Measurements from ENCODE around the gene BANP.

BANP gene

DNA sequence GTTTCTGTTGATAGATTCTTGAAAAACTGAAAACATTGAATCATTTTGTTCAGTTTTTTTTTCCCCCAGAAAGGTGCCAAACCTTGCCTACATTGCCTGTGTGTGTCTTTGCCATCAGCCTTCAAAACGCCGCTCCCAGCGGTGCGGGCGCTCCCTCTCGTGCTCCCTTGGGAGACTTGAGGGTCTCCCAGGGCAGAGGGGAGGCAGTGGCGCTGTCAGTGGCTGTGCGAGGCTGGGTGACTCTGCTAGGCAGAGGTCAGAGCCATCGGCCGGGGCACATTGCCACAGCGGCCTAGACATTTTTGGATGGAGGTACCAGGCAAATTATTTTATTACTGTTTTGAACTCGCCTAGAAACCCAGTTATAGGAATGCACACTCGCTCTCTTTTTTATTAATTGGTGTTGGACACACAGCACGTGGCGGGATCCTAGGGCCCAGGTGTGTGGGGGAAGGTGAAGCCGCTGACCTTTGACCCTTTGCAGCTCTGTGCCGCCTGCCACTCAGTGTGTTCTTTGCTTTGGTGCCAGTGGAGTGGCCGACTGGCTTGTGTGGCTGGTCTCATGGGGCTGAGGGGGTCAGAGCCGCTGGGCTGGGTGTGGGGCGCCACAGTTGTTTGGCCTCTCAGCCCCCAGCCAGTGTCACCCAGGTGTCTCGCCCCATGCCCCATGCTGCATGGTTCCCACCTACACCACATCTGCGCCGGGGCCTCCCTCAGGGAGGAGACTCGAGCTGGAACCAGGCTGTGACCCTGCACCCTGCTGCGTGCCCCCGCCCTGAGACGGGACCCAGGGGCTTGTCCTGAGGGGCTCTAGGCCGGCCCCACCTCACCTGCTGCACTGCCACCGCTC lies 115.7 kb downstream of the BANP start:
- Histone ChIP-seq H3K36me3 (ENCODE audit: control insufficient read depth in 2 of 2, insufficient read depth in 1 of 2, low read length in 2 of 2) (peaks cover 0 to 29% of the 10 kb centered on the region in 2 experiments; a peak in 1 of 3 replicates), H3K4me3 (ENCODE audit: low read depth, low read length) (no peak overlapping the region), H3K4me1 (ENCODE audit: control insufficient read depth, insufficient read depth, low read length) (no peaks in the 10 kb centered on the region), H3K9me3 (ENCODE audit: control insufficient read depth, insufficient read depth, low read depth, low read length) (no peaks in the 10 kb centered on the region), H3K27ac (ENCODE audit: extremely low read depth, low read depth, low read length) (no peak overlapping the region)
- no peak for TF ChIP-seq ZNF266 (tag by site-specific recombination; IDR thresholded peaks at IDR 0.05; ENCODE audit: low read depth)
- TF ChIP-seq ZNF2 (tag by site-specific recombination; IDR thresholded peaks at IDR 0.05): no peak
- TF ChIP-seq KLF10 (tag by site-specific recombination; IDR thresholded peaks at IDR 0.05): no peak
- TF ChIP-seq ZNF354C (tag by site-specific recombination; IDR thresholded peaks at IDR 0.05; ENCODE audit: borderline replicate concordance, low read depth): no peak
- TF ChIP-seq ZNF473 (tag by site-specific recombination; IDR thresholded peaks at IDR 0.05): no peak
- no peak for TF ChIP-seq ZSCAN23 (tag by site-specific recombination; IDR thresholded peaks at IDR 0.05)
- TF ChIP-seq ZNF621 (tag by site-specific recombination; IDR thresholded peaks at IDR 0.05): no peak
- POLR2A ChIA-PET: no interaction called here
- CTCF ChIA-PET: no interaction called here

DNA sequence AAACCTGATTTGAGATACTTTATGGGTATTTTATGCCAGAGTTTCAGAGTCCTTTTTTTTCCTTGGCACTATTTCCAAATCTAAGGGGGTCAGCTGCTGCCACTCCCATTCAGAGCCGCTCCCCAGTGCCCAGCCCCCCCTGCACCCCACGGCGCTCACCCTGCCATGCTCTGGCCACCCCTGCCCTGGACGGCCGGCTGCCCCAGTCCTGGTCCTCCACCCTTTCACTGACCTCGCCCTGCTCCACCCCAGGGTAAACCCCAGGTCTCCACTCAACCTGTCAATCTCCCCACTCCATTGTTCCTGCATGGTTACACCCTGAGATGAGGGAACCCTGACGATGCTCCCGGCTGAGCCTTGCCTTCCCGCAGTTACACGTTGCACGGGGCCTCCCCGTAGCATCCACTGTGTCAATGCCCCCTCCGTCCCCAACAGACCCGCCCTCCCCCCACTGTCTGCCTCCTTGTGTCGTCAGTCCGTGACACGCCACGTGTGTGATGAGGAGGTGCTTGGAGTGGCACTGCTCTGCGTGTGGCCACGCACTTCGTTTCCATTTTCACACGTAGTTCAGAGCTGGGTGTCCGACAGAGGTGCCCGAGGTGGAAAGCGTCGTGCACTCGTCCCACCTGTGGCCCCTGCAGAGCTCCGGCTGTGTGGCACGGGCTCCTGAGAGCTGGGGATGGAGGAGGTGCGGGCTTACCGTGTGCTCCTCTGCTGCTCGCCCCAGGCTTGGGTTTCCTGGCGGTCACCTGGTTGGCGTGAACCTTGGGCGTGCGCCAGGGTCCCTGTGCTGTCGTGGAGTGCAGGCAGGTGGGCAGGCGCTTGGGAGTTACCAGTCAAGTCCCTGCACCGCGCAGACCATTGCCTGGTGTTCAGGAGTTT lies 116.5 kb downstream of the BANP start:
- ChIA-PET CTCF (no interaction called here), POLR2A (interaction anchor here (0.6 kb wide), 1 partner anchor 36 kb away, joined by 3 read pairs; no protein-coding TSS in a partner anchor)
- Histone ChIP-seq H3K36me3 (ENCODE audit: control insufficient read depth in 2 of 2, insufficient read depth in 1 of 2, low read length in 2 of 2) (peaks cover 0 to 35% of the 10 kb centered on the region in 2 experiments; a peak in 1 of 3 replicates), H3K9me3 (ENCODE audit: control insufficient read depth, insufficient read depth, low read depth, low read length) (no peaks in the 10 kb centered on the region), H3K27ac (ENCODE audit: extremely low read depth, low read depth, low read length) (no peak overlapping the region), H3K4me3 (ENCODE audit: low read depth, low read length) (no peak overlapping the region), H3K4me1 (ENCODE audit: control insufficient read depth, insufficient read depth, low read length) (no peaks in the 10 kb centered on the region)
- no peak for TF ChIP-seq RBAK (tag by site-specific recombination; IDR thresholded peaks at IDR 0.05)
- no peak for TF ChIP-seq HOXD13 (CRISPR knock-in tag; IDR thresholded peaks at IDR 0.05; ENCODE audit: borderline replicate concordance)
- no peak for TF ChIP-seq ZNF223 (tag by site-specific recombination; IDR thresholded peaks at IDR 0.05)

DNA sequence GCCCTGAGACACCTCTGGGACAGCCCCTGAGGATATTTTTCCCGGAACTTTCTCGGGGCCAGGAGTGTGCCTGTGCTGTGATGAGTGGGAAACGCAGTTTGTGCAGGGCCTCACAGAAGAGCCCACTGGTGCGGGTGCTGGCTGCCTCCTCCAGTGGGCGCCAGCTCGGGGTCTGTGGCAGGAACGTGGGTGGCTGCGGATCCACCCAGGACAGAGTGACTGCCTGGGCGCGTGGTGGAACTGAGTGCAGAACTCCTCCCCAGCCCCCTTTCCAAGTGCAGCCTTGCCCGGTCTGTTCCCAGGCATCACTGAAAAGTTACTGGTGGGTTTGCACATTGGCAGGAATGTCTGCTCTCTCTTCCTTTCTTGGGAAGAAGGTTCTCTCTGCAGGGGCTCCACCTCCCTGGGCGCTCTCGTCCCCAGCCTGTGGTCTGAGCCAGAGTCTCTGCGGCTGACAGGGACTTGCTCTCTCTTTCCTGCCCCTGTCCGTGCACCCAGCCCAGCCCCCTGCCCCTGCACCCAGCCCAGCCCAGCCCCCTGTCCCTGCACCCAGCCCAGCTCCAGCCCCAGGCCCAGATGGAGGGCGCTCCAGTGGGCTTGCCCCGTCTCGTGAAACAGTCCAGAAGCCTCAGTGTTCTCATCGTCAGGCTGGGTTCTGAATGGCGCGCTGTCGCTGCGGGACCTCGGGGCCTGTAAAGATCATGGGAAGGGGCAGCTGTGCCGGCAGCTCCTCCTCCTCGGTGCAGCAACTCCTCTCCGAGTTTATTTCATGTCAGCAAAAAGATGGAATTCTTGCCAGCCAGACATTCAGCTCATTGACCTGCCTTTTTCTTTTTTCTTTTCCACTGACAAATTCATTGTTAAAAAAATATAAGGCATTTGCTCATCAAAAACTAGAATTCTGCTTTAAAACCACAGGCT lies 117.5 kb downstream of the BANP start:
- H3K27ac ChIP-seq (ENCODE audit: extremely low read depth, low read depth, low read length): no peak overlapping the region
- POLR2A ChIA-PET: no interaction called here

More for the DNA sequence above, 117.5 kb downstream of the BANP start:
- TF ChIP-seq ZNF777 (tag by site-specific recombination; IDR thresholded peaks at IDR 0.05; ENCODE audit: borderline replicate concordance) (no peak), ZNF654 (tag by site-specific recombination; IDR thresholded peaks at IDR 0.05; ENCODE audit: low read depth) (no peak), ZNF146 (tag by site-specific recombination; IDR thresholded peaks at IDR 0.05) (no peak), ZNF174 (tag by site-specific recombination; IDR thresholded peaks at IDR 0.05) (no peak), ZNF157 (tag by site-specific recombination; IDR thresholded peaks at IDR 0.05) (no peak), SETDB1 (IDR thresholded peaks at IDR 0.05; ENCODE audit: insufficient read length, low read length) (no peak), ZNF596 (tag by site-specific recombination; IDR thresholded peaks at IDR 0.05) (no peak), ZNF629 (tag by site-specific recombination; IDR thresholded peaks at IDR 0.05) (no peak), ZNF433 (tag by site-specific recombination; IDR thresholded peaks at IDR 0.05; ENCODE audit: low read depth) (no peak), ZSCAN30 (tag by site-specific recombination; IDR thresholded peaks at IDR 0.05) (no peak), ZNF354C (tag by site-specific recombination; IDR thresholded peaks at IDR 0.05; ENCODE audit: borderline replicate concordance, low read depth) (no peak), ZNF404 (tag by site-specific recombination; IDR thresholded peaks at IDR 0.05) (no peak), ZNF214 (tag by site-specific recombination; IDR thresholded peaks at IDR 0.05; ENCODE audit: borderline replicate concordance) (no peak), ZNF391 (tag by site-specific recombination; IDR thresholded peaks at IDR 0.05; ENCODE audit: borderline replicate concordance, low read depth) (no peak)
- TF ChIP-seq, protein P1, sequence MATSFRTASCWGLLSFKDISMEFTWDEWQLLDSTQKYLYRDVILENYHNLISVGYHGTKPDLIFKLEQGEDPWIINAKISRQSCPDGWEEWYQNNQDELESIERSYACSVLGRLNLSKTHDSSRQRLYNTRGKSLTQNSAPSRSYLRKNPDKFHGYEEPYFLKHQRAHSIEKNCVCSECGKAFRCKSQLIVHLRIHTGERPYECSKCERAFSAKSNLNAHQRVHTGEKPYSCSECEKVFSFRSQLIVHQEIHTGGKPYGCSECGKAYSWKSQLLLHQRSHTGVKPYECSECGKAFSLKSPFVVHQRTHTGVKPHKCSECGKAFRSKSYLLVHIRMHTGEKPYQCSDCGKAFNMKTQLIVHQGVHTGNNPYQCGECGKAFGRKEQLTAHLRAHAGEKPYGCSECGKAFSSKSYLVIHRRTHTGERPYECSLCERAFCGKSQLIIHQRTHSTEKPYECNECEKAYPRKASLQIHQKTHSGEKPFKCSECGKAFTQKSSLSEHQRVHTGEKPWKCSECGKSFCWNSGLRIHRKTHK (tag by site-specific recombination; IDR thresholded peaks at IDR 0.05): no peak
- TF ChIP-seq, protein P2, sequence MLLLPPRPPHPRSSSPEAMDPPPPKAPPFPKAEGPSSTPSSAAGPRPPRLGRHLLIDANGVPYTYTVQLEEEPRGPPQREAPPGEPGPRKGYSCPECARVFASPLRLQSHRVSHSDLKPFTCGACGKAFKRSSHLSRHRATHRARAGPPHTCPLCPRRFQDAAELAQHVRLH (tag by site-specific recombination; IDR thresholded peaks at IDR 0.05): no peak
- Histone ChIP-seq H3K9me3 (ENCODE audit: control insufficient read depth, insufficient read depth, low read depth, low read length) (no peaks in the 10 kb centered on the region), H3K4me3 (ENCODE audit: low read depth, low read length) (no peak overlapping the region), H3K36me3 (ENCODE audit: control insufficient read depth in 2 of 2, insufficient read depth in 1 of 2, low read length in 2 of 2) (peaks cover 0 to 40% of the 10 kb centered on the region in 2 experiments; a peak in 1 of 3 replicates), H3K4me1 (ENCODE audit: control insufficient read depth, insufficient read depth, low read length) (no peaks in the 10 kb centered on the region)
- CTCF ChIA-PET: no interaction called here
